H1 (cell line): Measurements from ENCODE around the gene B3GAT1. TPM values are rescaled to one million over a fixed set of nuclear protein-coding genes. Genes with fewer than 3 reads are reported as not detected.

Source experiments
- CTCF ChIA-PET: fragments of 300-600 bp; sonication (Branson Sonifier 250); formaldehyde crosslinking; loops from one replicate; lab custom pipeline; 2021; ENCODE audit not compliant: partially characterized antibody; lab: Charles Lee
- POLR2A ChIA-PET: fragments of 300-600 bp; sonication (Branson Sonifier 250); formaldehyde crosslinking; loops from one replicate; lab custom pipeline; 2021; ENCODE audit warnings: inconsistent platforms; ENCODE audit not compliant: partially characterized antibody; lab: Charles Lee
- DNase-seq, 2 experiments: peaks; one replicate each; pipeline versions ENCODE4 v3.0.0 to v3.0.0-alpha.2; 2010 to 2022; ENCODE audit warnings: low spot score in 2 of 2, low read depth in 1 of 2, mixed read lengths in 1 of 2
- FAIRE-seq: peaks from 2 replicates; lab custom pipeline; 2011; peaks lifted over from hg19 to GRCh38; lab: Jason Lieb, UNC
- H2AFZ ChIP-seq: 2 replicates; pipeline ENCODE4 v1.8.1; 2012; ENCODE audit warnings: low read length, inconsistent platforms
- H2AK5ac ChIP-seq: 2 replicates; pipeline ENCODE4 v1.6.1; 2013; ENCODE audit warnings: low read depth, low read length
- H2BK120ac ChIP-seq: replicated peaks from 2 replicates; pipeline ENCODE3; 2013; ENCODE audit warnings: low read depth, low read length, inconsistent platforms
- H2BK12ac ChIP-seq: 2 replicates; pipeline ENCODE4 v1.6.1; 2013; ENCODE audit warnings: low read depth, low read length
- H2BK15ac ChIP-seq: 2 replicates; pipeline ENCODE4 v1.6.1; 2013; ENCODE audit warnings: low read length
- H2BK20ac ChIP-seq: 2 replicates; pipeline ENCODE4 v1.6.1; 2013; ENCODE audit warnings: low read length
- H2BK5ac ChIP-seq: 2 replicates; pipeline ENCODE4 v1.6.1; 2013; ENCODE audit warnings: low read depth, low read length
- H3K14ac ChIP-seq: 2 replicates; pipeline ENCODE4 v1.6.1; 2013; ENCODE audit warnings: inconsistent platforms; ENCODE audit not compliant: insufficient read length
- H3K18ac ChIP-seq: 2 replicates; pipeline ENCODE4 v1.6.1; 2013; ENCODE audit warnings: low read length; ENCODE audit errors: extremely low read depth
- H3K23ac ChIP-seq: 2 replicates; pipeline ENCODE4 v1.6.1; 2013; ENCODE audit warnings: inconsistent platforms; ENCODE audit not compliant: insufficient read length
- H3K23me2 ChIP-seq: 2 replicates; pipeline ENCODE4 v1.6.1; 2013; ENCODE audit warnings: low read depth, low read length
- H3K27ac ChIP-seq: 2 replicates; pipeline ENCODE4 v1.6.1; 2011; ENCODE audit warnings: low read depth, low read length, inconsistent platforms
- H3K27me3 ChIP-seq, 4 experiments: replicated peaks in 1 of 4; 1 replicate in 1 of 4; 2 replicates in 3 of 4; pipeline versions ENCODE4 v1.6.1 to v1.8.1; 2011 to 2013; ENCODE audit warnings: low read length in 3 of 4, mild to moderate bottlenecking in 3 of 4, inconsistent platforms in 2 of 4, mixed read lengths in 2 of 4, moderate library complexity in 1 of 4; ENCODE audit not compliant: control insufficient read depth in 3 of 4, insufficient read depth in 3 of 4; ENCODE audit errors: extremely low read depth in 1 of 4
- H3K36me3 ChIP-seq, 4 experiments: 2 replicates each; pipeline versions ENCODE4 v1.6.1 to v1.8.1; 2011 to 2013; ENCODE audit warnings: mild to moderate bottlenecking in 4 of 4, low read length in 3 of 4, moderate library complexity in 2 of 4, control low read depth in 1 of 4, inconsistent platforms in 1 of 4; ENCODE audit not compliant: insufficient read depth in 4 of 4, control insufficient read depth in 2 of 4
- H3K4ac ChIP-seq: replicated peaks from 2 replicates; pipeline ENCODE3; 2013; ENCODE audit warnings: low read length, low read depth, mixed read lengths, inconsistent platforms; ENCODE audit not compliant: insufficient read length
- H3K4me1 ChIP-seq, 4 experiments: replicated peaks in 1 of 4; 1 replicate in 1 of 4; 2 replicates in 3 of 4; pipeline versions ENCODE4 v1.6.1 to v1.8.1; 2011 to 2013; ENCODE audit warnings: low read length in 3 of 4, inconsistent platforms in 2 of 4, mixed read lengths in 1 of 4; ENCODE audit not compliant: insufficient read depth in 4 of 4, control insufficient read depth in 3 of 4
- H3K4me2 ChIP-seq, 2 experiments: 2 replicates each; pipeline versions ENCODE4 v1.6.1 to v1.8.1; 2011 to 2013; ENCODE audit warnings: low read depth in 2 of 2, low read length in 2 of 2, control low read depth in 1 of 2, inconsistent platforms in 1 of 2, mild to moderate bottlenecking in 1 of 2; ENCODE audit not compliant: insufficient read depth in 1 of 2
- H3K4me3 ChIP-seq, 4 experiments: fragments of 200-600, 300-600 bp in 1 of 4; sonication (generic), shearing (Covaris generic), sonication (Bioruptor Twin) in 1 of 4; 2 replicates each; pipeline versions ENCODE4 v1.5.1 to v1.8.1; 2011 to 2016; ENCODE audit warnings: low read length in 4 of 4, low read depth in 3 of 4, control low read depth in 2 of 4, inconsistent platforms in 2 of 4, mild to moderate bottlenecking in 2 of 4, mixed read lengths in 1 of 4, moderate library complexity in 1 of 4; ENCODE audit not compliant: insufficient read depth in 2 of 4; ENCODE audit errors: extremely low read depth in 1 of 4
- H3K56ac ChIP-seq: replicated peaks from 2 replicates; pipeline ENCODE3; 2013; ENCODE audit warnings: low read depth, mild to moderate bottlenecking, mixed read lengths, low read length, inconsistent platforms; ENCODE audit not compliant: insufficient read length
- H3K79me1 ChIP-seq: 2 replicates; pipeline ENCODE4 v1.6.1; 2013; ENCODE audit warnings: low read depth, low read length, control low read depth
- H3K79me2 ChIP-seq, 2 experiments: 2 replicates each; pipeline versions ENCODE4 v1.6.1 to v1.8.1; 2012 to 2013; ENCODE audit warnings: low read length in 2 of 2, mild to moderate bottlenecking in 2 of 2, inconsistent platforms in 1 of 2; ENCODE audit not compliant: insufficient read depth in 2 of 2, control insufficient read depth in 1 of 2
- H3K9ac ChIP-seq, 4 experiments: replicated peaks in 1 of 4; 1 replicate in 1 of 4; 2 replicates in 3 of 4; pipeline versions ENCODE4 v1.6.1 to v1.8.1; 2011 to 2013; ENCODE audit warnings: low read depth in 3 of 4, low read length in 3 of 4, control low read depth in 2 of 4, mild to moderate bottlenecking in 2 of 4, moderate library complexity in 2 of 4, inconsistent platforms in 1 of 4; ENCODE audit errors: extremely low read depth in 1 of 4
- H3K9me3 ChIP-seq, 2 experiments: 2 replicates each; pipeline versions ENCODE4 v1.6.1 to v1.8.1; 2012 to 2013; ENCODE audit warnings: mild to moderate bottlenecking in 2 of 2, moderate library complexity in 2 of 2, control low read depth in 1 of 2, inconsistent platforms in 1 of 2, low read depth in 1 of 2, low read length in 1 of 2, mixed read lengths in 1 of 2; ENCODE audit not compliant: insufficient read depth in 2 of 2
- H4K20me1 ChIP-seq, 2 experiments: replicated peaks in 1 of 2; 2 replicates each; pipeline versions ENCODE3 to v1.8.1; 2011 to 2013; ENCODE audit warnings: inconsistent platforms in 2 of 2, low read length in 2 of 2, mild to moderate bottlenecking in 1 of 2; ENCODE audit not compliant: insufficient read depth in 2 of 2, control insufficient read depth in 1 of 2
- H4K5ac ChIP-seq: 2 replicates; pipeline ENCODE4 v1.6.1; 2013; ENCODE audit warnings: low read length, low read depth, mixed read lengths, inconsistent platforms; ENCODE audit not compliant: insufficient read length
- H4K8ac ChIP-seq: 2 replicates; pipeline ENCODE4 v1.8.0; 2013; ENCODE audit warnings: mild to moderate bottlenecking, moderate library complexity, low read length, inconsistent platforms; ENCODE audit not compliant: insufficient read depth; ENCODE audit errors: extremely low read depth
- H4K91ac ChIP-seq: replicated peaks from 2 replicates; pipeline ENCODE3; 2013; ENCODE audit warnings: low read length, mixed read lengths, inconsistent platforms; ENCODE audit not compliant: insufficient read length
- BRCA1 ChIP-seq: IDR thresholded peaks from 2 replicates; pipeline ENCODE4 v1.6.1; 2012; ENCODE audit warnings: low read depth, low read length, improper control_type of control experiment
- CBX8 ChIP-seq: fragments of 300-800, 300-1000 bp; sonication (generic); IDR thresholded peaks from 2 replicates; pipeline ENCODE4 v1.7.1; 2016; ENCODE audit warnings: low read depth, low read length, borderline replicate concordance
- CHD1 ChIP-seq: IDR thresholded peaks from 2 replicates; pipeline ENCODE4 v1.6.1; 2012; ENCODE audit warnings: low read depth, low read length, improper control_type of control experiment
- CTBP2 ChIP-seq: IDR thresholded peaks from 2 replicates; pipeline ENCODE4 v1.7.0; 2011; ENCODE audit warnings: borderline replicate concordance, mild to moderate bottlenecking, moderate library complexity, mixed read lengths, low read length; ENCODE audit not compliant: insufficient read depth, insufficient read length
- EP300 ChIP-seq, 2 experiments: IDR thresholded peaks; 1 replicate in 1 of 2; 2 replicates in 1 of 2; pipeline ENCODE4 v1.6.1; 2011 to 2012; ENCODE audit warnings: low read depth in 2 of 2, low read length in 2 of 2, mild to moderate bottlenecking in 2 of 2, borderline replicate concordance in 1 of 2, inconsistent platforms in 1 of 2, moderate library complexity in 1 of 2
- KDM1A ChIP-seq: fragments of 200-600, 300-600 bp; sonication (generic); IDR thresholded peaks from 2 replicates; pipeline ENCODE4 v1.7.1; 2016; ENCODE audit warnings: mild to moderate bottlenecking, low read length, borderline replicate concordance
- KDM4A ChIP-seq: IDR thresholded peaks from one replicate; pipeline ENCODE4 v1.7.1; 2012; ENCODE audit warnings: low read depth, mild to moderate bottlenecking, moderate library complexity, low read length, inconsistent platforms; ENCODE audit not compliant: severe bottlenecking
- NRF1 ChIP-seq: IDR thresholded peaks from 2 replicates; pipeline ENCODE4 v1.6.1; 2011; ENCODE audit warnings: mild to moderate bottlenecking, low read depth, low read length, improper control_type of control experiment
- POLR2AphosphoS5 ChIP-seq: IDR thresholded peaks from 2 replicates; pipeline ENCODE4 v1.6.1; 2011; ENCODE audit warnings: low read depth, low read length
- SAP30 ChIP-seq: fragments of 300-600 bp; sonication (generic); IDR thresholded peaks from 2 replicates; pipeline ENCODE4 v1.7.1; 2012; ENCODE audit warnings: low read length, moderate library complexity, mild to moderate bottlenecking, inconsistent platforms; ENCODE audit not compliant: insufficient read depth, insufficient replicate concordance
- SIX5 ChIP-seq: IDR thresholded peaks from 2 replicates; pipeline ENCODE4 v1.6.1; 2011; ENCODE audit warnings: mild to moderate bottlenecking, low read depth, low read length
- TAF7 ChIP-seq: optimal IDR thresholded peaks from 2 replicates; pipeline ENCODE3; 2011; ENCODE audit warnings: low read depth, mild to moderate bottlenecking, inconsistent platforms, low read length, moderate library complexity, borderline replicate concordance
- TCF12 ChIP-seq: IDR thresholded peaks from 2 replicates; pipeline ENCODE4 v1.6.1; 2011; ENCODE audit warnings: low read depth, mild to moderate bottlenecking, low read length
- TEAD4 ChIP-seq: IDR thresholded peaks from 2 replicates; pipeline ENCODE4 v1.6.1; 2012; ENCODE audit warnings: low read depth, low read length, inconsistent platforms, mixed read lengths
- YY1 ChIP-seq: IDR thresholded peaks from 2 replicates; pipeline ENCODE4 v1.6.1; 2011; ENCODE audit warnings: low read depth, mild to moderate bottlenecking, low read length
- WGBS, 2 experiments: shearing (Covaris generic) in 1 of 2; methylation state at CpG; one replicate each; pipeline versions ENCODE4 v1.1.6 to v1.1.7; 2013 to 2015; ENCODE audit warnings: low lambda C conversion rate in 2 of 2, mixed read lengths in 2 of 2, inconsistent platforms in 1 of 2, low coverage in 1 of 2, missing lambda C conversion rate in 1 of 2; ENCODE audit not compliant: insufficient replicate concordance in 2 of 2, insufficient coverage in 1 of 2, insufficient read length in 1 of 2; ENCODE audit errors: extremely low coverage in 1 of 2, missing lambda C conversion rate in 1 of 2; 5-methylcytosine and 5-hydroxymethylcytosine counted together
- polyA plus RNA-seq, 7 experiments: library from polyadenylated mRNA; depleted of rRNA in 3 of 7; stranded (reverse) in 5 of 7; unstranded in 2 of 7; fragments of >200 nt in 5 of 7; fragments of 200-250 nt in 2 of 7; gene quantifications; 1 replicate in 5 of 7; 2 replicates in 1 of 7; 4 replicates in 1 of 7; pipeline versions ENCODE4 v1.2.1 to v1.2.3, GENCODE V29; 2011 to 2013; ENCODE audit warnings: missing spikeins in 2 of 7, mixed read lengths in 2 of 7
- total RNA-seq: library from RNA; stranded (reverse); fragmentation: NEBNext Ultra II Directional; extraction: Animal tissue kit (Norgen Biotek cat#: 25700); gene quantifications from 2 replicates; pipeline ENCODE4 v1.2.1, GENCODE V29; 2021

The B3GAT1 gene
- total and polyA plus RNA-seq, 2 of the 8 experiments (the other 6 are each of a cell fraction or from before 2014, with no cell fraction given), result 19.7 to 32.4 TPM

GRCh38 chr11:134363161-134363560 lies 48.9 kb downstream of the B3GAT1 start:
- H4K5ac ChIP-seq, result no peak overlapping the region
- H3K9ac ChIP-seq, result no peak overlapping the region
- no peaks in the 10 kb centered on the region for H3K36me3 ChIP-seq
- no peaks in the 10 kb centered on the region for H3K79me1 ChIP-seq
- H3K4me2 ChIP-seq, result no peak overlapping the region
- FAIRE-seq, result no peak
- no peaks in the 10 kb centered on the region for H4K20me1 ChIP-seq
- peaks cover 0 to 15% (median 5%) of the 10 kb centered on the region in 4 experiments; a peak in 6 of 7 replicates for H3K27me3 ChIP-seq
- DNase-seq, result no peak
- no peak overlapping the region for H4K91ac ChIP-seq
- H3K27ac ChIP-seq, result no peak overlapping the region
- H3K23ac ChIP-seq, result no peak overlapping the region
- H3K4me1 ChIP-seq, result no peaks in the 10 kb centered on the region; a peak in 1 of 7 replicates
- WGBS, 2 experiments, result 87% methylated on average over 9 of the region's 9 CpGs; no CpG with 5 or more reads in 1 of the 2 experiments
- H3K79me2 ChIP-seq, result no peaks in the 10 kb centered on the region
- no peak overlapping the region for H2BK15ac ChIP-seq
- H3K56ac ChIP-seq, result no peak overlapping the region
- H3K18ac ChIP-seq, result no peak overlapping the region
- H3K23me2 ChIP-seq, result no peaks in the 10 kb centered on the region
- H3K9me3 ChIP-seq, result no peaks in the 10 kb centered on the region; a peak in 1 of 4 replicates
- H2BK5ac ChIP-seq, result no peak overlapping the region
- no peak overlapping the region for H2BK20ac ChIP-seq
- POLR2A ChIA-PET, result no interaction called here
- H3K14ac ChIP-seq, result no peak overlapping the region
- CTCF ChIA-PET, result no interaction called here
- H3K4ac ChIP-seq, result no peak overlapping the region
- no peak overlapping the region for H2AFZ ChIP-seq
- H4K8ac ChIP-seq, result no peak overlapping the region
- H2AK5ac ChIP-seq, result no peak overlapping the region
- H2BK12ac ChIP-seq, result no peak overlapping the region; the same call in 1 of the 2 replicates
- no peak overlapping the region for H3K4me3 ChIP-seq
- no peak overlapping the region for H2BK120ac ChIP-seq
- no peak for TF ChIP-seq EP300 (IDR thresholded peaks at IDR 0.05; ENCODE audit: borderline replicate concordance in 1 of 2, low read depth in 2 of 2, low read length in 2 of 2)
- no peak for TF ChIP-seq BRCA1
- TF ChIP-seq TCF12, result no peak
- TF ChIP-seq CTBP2, result no peak
- no peak for TF ChIP-seq SAP30
- no peak for TF ChIP-seq NRF1
- no peak for TF ChIP-seq YY1
- TF ChIP-seq SIX5, result no peak
- TF ChIP-seq TEAD4, result no peak
- no peak for TF ChIP-seq POLR2AphosphoS5
- no peak for TF ChIP-seq CHD1
- TF ChIP-seq CBX8, result no peak
- TF ChIP-seq KDM1A, result no peak
- TF ChIP-seq KDM4A, result no peak
- TF ChIP-seq TAF7, result no peak
